Measurements from ENCODE around the gene CALHM2.

GRCh38 chr10:103445767-103446567, 6.2 kb downstream of the CALHM2 start:
- TF ChIP-seq POLR2AphosphoS5 (IDR thresholded peaks at IDR 0.05; ENCODE audit: low read depth, low read length) (no peak), CTCF (IDR thresholded peaks at IDR 0.05) (no peak), SIN3A (IDR thresholded peaks at IDR 0.05; ENCODE audit: borderline replicate concordance, insufficient read depth, low read depth, low read length) (no peak), TCF7L2 (IDR thresholded peaks at IDR 0.05; ENCODE audit: low read depth, low read length) (no peak)
- TF ChIP-seq, protein P1, sequence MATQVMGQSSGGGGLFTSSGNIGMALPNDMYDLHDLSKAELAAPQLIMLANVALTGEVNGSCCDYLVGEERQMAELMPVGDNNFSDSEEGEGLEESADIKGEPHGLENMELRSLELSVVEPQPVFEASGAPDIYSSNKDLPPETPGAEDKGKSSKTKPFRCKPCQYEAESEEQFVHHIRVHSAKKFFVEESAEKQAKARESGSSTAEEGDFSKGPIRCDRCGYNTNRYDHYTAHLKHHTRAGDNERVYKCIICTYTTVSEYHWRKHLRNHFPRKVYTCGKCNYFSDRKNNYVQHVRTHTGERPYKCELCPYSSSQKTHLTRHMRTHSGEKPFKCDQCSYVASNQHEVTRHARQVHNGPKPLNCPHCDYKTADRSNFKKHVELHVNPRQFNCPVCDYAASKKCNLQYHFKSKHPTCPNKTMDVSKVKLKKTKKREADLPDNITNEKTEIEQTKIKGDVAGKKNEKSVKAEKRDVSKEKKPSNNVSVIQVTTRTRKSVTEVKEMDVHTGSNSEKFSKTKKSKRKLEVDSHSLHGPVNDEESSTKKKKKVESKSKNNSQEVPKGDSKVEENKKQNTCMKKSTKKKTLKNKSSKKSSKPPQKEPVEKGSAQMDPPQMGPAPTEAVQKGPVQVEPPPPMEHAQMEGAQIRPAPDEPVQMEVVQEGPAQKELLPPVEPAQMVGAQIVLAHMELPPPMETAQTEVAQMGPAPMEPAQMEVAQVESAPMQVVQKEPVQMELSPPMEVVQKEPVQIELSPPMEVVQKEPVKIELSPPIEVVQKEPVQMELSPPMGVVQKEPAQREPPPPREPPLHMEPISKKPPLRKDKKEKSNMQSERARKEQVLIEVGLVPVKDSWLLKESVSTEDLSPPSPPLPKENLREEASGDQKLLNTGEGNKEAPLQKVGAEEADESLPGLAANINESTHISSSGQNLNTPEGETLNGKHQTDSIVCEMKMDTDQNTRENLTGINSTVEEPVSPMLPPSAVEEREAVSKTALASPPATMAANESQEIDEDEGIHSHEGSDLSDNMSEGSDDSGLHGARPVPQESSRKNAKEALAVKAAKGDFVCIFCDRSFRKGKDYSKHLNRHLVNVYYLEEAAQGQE (IDR thresholded peaks at IDR 0.05; ENCODE audit: insufficient read depth in 1 of 2, low read depth in 2 of 2, low read length in 1 of 2), result no peak

Data from Panc1 (cell line).